Stimulated activated CD4-positive, alpha-beta T cell treated with anti-CD3 and anti-CD28 coated beads, TNF-alpha, amount 100 ng/mL, for 1 hour (primary cell): ENCODE results near the gene RBMS1.

Experiments
- DNase-seq, 3 donors: peaks; one replicate each; pipeline ENCODE4 v3.0.0-alpha.2; 2020; ENCODE audit warnings: low read depth in 3 of 3, low spot score in 1 of 3

Gene RBMS1

DNA sequence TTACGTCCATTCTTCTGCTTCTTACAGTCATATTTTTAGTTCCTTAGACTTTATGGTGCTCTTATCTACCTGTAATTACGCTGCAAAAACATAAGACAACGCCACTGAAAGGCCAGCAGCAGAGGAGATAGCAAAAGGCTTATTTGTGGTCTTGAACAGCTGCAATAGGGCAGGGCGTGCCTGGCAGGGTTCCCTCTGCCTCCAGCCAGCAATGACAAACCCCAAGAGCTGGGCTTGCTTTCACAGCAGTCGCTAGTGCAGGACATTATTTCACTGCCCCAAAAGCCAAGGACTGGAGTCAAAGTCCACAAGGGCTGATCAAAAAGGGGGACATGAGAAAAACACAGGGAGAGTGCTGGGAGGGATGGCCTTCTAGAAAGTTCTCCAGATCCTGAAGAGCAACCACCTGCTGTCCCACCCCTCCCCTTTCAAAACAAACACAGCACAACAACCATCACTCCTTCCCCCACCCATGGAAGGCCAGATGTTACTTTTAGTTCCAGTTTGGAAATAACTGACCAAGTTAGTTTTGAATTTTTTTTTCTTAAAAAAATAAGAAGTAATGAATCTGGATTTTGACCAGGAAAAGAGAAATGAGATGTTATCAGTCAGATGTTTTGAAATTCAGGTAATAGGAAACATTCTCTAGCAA, 127.8 kb downstream of the RBMS1 start:
- DNase-seq = no peak

DNA sequence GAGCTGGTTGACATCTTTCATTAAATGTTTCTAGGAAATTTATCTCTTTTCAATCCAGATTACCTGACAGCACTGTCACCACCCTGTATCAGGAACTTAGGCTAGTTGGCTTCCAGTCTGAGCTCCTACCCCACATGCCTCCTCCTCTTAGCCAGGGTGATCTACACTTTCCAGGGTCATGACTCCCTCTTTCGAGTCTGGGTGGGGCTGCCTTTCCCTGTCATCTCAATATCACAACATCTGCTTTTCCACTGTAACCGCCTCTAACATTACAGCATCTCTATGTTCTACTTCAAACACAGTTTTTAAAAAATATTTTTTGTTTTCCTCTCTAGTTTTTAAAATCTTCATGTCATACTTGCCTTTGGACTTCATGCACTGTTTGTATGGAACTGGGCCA, 129.2 kb downstream of the RBMS1 start:
- no peak for DNase-seq

DNA sequence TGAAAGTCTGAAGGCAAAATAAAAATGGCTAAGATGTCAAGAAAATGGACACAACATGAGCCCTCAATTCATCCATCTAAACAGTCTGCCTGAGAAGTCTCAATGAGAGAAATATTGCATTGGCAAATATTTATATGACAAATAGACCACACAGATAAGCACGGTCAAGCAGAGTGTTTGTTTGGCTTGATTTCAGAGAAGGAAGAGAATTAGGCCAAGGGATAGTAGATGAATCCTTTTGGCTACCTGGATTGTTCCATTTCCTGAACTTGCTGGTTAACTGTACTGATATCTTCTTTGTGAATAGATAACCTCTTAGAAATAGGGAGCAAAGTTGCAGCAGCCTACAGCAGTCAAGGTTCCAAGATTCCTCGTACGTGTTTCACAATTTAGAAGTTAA, 129.6 kb downstream of the RBMS1 start:
- no peak for DNase-seq

DNA sequence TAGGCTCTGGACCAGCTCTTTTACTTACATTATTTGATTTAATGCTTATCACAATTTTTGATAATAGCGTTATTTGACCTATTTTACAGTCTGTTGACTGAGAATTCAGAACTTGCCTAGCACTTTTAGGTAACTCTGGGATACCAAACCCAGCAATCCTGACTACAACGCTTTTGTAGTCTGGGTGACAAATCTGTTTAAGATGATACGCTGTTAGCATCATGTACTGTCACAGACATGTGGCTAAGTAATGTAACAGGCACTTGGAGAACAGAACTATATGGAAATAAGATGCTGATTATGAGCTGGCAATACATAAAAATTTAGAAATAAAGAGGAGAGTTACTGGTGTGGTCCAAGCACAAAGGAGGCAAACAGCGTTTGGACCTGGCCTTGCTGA, 130.6 kb downstream of the RBMS1 start:
- DNase-seq = no peak

DNA sequence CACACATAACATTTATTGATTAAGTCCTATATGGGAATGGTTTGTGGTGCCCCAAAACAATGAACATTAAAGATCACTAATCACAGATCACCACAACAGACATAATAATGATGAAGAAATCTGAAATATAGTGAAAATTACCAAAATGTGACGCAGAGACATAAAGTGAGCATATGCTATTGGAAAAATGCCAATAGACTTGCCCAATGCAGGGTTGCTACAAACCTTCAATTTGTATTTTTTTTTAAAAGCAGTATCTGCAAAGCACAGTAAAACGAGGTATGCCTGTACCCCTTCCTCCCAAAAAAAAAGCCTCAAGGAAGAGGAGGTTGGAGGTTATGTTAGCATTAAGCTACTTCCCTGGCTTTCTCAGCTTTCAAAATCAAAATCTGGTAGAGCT, 131.1 kb downstream of the RBMS1 start:
- no peak for DNase-seq

DNA sequence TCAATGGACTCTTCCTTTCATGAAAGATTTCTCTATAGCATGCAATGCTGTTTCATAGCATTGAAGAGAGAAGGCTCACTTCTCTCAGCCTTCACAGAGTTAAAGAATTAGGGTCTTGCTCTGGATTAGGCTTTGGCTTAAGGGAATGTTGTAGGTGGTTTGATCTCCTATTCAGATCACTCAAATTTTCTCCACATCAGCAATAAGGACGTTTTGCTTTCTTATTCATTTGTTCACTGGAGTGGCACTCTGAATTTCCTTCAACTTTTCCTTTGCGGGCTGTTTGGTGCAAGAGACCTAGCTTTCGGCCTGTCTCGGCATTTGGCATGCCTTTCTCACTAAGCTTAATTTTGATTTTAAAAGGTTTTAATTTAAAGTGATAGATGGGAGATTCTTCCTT, 131.6 kb downstream of the RBMS1 start:
- DNase-seq = no peak

DNA sequence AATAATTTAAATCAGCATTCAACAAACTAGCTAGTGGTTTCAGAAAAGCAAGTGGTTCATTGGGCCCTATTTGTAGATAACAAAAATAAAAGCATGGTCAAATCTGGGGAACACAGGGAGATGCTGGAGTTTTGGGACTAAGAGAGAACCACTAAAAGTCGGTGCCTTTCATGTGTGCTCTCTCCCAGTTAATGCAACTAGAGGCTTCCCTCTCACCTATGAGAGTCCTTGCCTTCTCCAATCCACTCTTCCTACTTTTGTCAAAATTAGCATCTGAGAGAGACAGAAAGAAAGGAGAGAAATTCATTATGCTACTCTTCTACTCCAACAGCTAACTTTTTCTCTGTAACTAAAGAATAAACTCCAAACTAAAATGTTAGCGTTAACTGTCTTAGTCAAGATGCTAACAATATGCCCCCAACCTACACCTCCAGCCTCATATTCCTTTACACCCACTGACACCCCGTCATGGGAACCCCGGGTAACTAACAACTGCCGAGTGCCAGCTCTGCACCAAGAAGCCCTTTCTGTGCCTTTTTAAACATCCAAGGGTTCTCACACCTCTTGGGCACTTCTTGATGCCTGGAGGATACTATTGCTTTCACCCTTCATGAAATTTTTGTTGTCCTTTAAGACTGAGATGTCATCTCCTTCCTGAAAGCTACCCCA, 133.4 kb downstream of the RBMS1 start:
- no peak for DNase-seq

DNA sequence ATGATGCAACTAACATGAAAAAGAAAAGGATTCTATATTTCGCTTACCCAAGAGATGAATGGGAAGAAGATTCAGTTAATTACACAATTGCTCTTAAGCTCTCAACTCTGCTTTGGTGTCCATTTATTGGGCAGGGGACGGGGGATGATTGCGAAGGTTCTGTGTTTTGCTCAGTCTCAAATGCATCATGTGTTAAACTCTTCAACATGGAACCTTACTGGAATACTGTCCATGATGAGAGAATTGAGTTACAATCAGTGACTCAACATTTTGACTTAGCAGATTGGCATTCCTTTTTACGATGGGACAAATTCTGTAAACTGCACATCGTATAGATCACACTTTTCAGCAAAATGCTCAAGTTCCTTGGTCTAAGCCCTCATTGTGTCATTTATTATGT, 135.6 kb downstream of the RBMS1 start:
- no peak for DNase-seq

DNA sequence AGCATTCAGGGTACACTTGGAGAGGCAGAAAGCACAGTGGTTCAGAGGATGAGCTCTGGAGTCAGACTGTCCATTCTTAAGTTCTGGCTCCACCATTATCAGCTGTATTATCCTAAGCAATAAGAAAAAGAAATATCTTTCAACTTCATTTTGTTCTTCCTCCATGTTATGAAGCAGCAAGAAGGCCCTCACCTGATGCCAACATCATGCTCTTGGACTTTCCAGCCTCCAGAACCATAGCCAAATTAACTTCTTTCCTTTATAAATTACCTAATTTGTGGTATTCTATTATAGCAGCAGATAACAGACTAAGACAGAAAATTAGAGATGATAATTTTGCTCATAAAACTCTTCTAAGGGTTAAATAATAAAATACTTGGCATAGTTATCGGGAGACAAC, 137.1 kb downstream of the RBMS1 start:
- DNase-seq = no peak

DNA sequence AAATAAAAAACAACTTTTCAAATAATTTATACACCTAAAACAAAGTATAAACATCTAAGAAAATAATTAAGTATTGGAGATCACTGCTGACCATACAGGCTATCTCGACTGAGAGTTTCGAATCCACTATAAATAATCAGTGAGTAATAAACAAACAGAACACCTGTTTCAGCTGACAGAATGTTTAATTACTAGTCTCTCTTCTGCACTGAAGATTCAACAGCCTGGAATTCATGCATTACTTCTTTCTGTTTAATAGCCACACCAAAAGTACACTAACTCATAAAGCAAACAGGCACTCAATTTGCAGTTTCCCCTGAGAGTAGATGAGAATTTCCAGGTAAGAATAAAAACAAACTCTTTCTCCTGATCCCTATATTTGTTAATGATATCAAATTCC, 138.5 kb downstream of the RBMS1 start:
- no peak for DNase-seq

DNA sequence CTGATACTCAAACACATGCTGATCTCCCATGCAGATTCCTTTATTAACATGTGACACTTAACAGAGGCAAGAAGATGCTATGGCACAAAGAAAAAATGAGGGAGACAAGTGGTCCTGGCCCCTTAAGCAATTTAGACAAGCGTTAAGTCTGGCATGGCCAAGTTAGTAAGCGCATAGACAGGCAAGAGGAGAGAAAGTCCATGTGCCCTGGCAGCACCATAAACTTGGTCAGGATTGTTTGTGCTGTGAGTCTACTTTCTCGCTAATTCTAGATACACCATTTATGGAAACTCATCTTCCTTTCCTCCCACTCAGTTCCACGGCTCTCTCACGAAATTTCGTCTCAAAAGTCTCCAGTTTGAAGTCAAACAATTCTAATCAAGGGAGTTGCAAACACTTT, 138.9 kb downstream of the RBMS1 start:
- DNase-seq = no peak

DNA sequence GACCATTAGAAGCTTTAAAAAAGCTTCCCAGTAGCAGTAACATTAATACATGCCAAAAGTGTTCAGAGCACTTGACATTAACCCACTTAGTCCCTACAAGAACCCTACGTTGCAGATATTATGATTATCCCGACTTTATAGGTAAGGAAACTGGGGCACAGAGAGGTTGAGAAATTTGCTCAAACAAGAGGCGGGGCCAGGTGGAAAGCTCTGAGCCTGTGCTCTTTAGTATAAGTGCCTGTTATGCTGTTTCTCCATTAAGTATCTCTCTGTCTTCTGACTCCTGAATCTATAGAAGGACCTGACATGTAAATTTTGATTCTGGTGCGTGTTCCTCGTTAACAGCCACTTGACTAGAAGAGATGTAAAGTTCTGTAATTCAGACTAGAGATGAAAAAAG, 139.8 kb downstream of the RBMS1 start:
- no peak for DNase-seq

DNA sequence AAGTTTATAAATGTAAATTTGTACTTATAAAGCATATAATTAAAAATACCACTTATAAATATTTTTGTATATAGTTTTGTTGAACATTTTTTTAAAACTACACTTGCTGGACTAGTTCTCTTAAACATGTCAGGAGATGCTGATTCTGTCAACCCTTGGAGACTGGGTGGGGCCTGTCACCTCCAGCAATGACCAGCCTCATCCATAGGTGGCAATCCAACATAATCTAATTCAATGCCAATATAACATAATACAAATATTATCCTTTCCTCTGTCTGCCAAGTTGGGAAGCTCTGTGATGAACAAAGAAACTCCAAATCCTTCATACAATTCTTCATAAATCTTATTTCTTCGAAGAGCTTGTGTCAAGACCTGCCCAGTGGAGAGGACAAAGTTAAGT, 140.4 kb downstream of the RBMS1 start:
- DNase-seq = no peak

DNA sequence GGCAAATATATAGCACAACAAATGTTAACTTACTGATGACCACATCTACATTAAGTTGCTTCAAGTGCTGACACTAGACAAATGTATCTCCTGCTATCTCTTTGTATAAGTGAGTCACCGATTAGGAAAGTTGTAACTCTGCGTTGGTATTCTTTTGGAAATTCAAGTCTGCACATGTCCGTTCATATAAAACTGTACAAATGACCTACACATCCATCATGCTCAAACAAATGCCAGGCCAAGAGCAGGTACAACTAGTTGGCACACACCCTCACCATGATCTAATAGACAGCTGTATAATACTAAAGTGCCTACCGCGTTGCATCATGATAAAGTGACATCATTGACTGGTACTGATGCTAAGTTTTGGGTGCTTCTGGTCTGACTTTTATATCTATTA, 141.1 kb downstream of the RBMS1 start:
- DNase-seq = no peak

DNA sequence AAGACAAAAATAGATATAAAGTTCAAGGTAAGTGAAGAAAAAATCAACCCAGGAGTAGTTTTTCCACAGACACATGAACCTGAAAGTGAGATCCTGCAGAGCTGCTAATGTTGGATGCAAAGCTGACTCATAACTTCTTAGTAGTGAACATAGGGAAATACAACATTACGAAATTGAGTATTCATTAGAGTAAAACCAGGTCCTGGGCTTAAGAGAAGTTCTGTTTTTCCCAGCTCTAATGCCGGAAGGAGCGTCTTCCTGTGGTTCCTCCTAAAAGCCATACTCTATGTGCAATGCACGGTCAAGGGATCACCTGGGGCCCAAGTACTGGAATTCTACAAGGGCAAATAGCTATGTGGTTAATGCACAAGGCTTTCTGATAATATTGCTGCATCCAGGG, 141.7 kb downstream of the RBMS1 start:
- DNase-seq = no peak

DNA sequence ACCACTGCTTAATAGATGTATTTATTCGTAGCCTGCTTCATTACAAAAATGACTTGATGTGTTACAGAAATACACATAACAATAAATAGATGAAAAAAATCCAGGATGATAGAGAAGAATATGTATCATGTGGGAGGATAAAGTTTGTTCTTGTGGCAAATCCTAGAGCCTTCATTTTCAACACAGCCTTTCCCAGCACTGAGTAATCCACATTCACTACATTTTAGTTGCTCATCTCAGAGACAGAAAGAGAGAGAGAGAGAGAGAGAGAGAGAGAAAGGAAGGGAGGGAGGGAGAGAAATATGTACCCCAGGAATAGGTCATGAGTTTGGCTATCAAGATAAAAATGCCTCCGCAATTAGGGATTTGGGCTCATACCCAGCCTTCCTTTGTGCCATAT, 144.3 kb downstream of the RBMS1 start:
- no peak for DNase-seq

DNA sequence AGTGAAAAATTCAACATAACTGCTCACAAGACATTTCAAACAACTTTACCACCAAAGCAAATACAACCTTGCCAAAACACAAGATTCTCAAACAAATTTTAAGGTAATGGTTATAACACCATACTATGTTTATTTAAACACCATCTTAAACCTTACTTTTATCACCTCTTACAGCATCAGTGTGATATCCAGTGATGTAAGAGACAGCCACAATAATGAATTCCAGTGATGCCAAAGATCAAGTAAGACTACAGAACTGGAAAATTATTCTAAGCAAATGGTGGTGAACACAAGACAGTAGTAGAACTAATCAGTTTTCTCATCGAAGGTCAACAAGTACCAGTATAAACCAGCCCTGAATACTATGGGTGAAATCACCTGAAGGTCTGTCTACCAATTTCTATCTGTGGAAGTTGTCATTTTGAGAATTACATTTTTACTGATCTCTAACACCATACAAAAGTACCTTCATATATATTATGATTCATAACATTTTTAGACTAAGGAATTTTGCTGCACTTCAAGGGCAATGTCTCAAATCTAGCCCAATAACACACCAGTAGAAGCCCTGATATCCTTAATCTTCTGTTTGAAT, 146.2 kb downstream of the RBMS1 start:
- no peak for DNase-seq

DNA sequence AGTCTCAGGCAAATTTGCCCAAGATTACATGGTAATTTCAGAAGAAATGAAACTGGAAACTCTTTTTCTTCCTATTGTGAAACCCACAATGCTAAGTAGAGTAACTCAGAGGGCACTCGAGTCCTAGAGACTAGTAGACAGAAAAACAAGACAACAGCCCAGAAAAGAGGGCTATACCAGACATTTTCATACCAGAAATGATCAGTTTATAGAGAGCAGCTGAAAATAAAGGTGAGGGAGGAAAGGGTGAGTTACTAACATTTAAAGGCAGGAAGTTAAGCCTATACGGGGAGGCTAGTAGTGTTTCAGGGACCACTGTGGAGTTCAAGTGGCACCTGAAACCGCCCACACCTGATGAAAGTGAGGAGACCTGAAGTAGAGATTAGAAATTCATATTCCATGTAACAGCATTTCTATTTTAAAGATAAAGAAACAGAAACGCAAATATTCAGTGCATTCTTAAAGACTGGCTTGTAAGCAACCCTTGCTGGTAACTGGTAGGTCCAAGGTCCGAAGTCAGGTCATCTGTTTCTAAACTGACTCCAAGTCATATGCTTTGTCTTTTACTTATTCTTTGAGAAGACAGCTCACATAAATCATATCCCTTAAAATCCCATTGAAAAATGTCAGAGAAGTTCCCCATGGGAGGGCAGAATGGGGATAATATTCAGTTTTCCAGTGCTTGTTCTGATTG, 148.4 kb downstream of the RBMS1 start:
- no peak for DNase-seq

DNA sequence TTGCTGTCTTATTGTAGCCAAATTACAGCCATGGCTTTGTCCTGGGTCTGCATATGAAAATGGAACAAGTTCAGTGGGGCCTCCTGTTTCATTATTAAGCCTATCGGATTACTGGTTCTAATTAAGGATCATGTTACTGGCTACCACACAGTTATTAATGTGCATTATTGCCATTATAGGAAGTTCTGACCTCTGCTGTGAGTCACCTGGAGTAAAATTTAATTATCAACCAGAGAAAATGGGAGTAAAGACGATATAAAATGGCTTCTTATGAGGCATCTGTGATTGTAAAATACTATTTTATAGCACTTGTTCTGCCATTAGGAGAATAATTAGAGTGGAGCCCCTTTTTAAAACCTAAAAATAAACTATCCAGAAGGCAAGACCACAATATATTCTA, 150.2 kb downstream of the RBMS1 start:
- DNase-seq = no peak

DNA sequence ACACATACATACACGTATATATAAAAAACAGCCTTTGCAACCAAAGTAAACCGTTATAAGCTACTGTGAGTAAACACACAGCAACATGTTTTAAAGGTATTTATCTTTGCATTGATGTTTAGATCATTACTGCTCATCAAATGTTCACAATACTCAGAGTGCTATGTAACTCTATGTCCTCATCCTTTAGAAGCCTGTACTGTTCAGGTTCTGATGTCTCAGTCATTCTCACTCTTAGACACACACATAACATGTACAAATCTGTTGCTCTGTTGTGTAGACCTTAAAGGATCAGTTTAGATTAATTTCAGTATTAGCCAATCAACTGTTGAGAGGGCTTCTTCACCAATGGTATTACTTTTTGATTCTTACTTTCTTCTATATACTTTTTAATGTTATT, 153.9 kb downstream of the RBMS1 start:
- DNase-seq = no peak

DNA sequence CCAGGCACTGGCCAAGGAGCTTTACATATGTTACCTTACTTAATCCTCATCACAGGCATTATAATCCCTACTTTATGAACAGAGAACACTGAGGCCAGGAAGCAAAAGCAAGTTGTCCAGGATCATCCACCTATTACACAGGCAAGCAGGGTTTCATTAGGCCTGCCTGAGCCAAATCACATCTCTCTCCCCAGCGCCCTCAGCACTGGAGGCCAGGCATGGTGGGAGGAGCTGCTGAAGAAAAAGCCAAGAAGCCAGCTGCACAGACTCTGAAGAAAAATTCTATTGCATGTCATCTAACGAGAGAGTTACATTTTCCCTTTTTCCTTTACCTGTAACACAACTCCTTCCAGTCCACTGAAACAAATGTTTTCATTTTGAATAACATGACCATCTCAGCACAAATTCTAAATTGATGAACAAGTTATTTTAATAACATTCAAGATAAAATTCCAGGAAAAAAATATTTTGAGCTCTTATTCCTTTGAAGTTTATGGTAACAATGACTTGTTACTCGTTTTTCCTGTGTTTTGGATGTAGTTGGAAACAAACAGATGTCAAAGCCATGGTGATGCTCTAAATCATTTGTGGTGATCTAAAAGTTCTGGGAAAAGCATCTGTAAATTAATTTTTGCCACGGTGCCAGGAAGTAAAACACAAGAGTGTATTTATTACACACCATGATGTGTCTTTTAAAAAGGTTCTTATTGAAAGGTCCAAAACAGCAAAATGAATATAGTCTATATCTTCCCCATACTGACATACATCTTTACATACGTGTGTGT, 154.5 kb downstream of the RBMS1 start:
- no peak for DNase-seq

DNA sequence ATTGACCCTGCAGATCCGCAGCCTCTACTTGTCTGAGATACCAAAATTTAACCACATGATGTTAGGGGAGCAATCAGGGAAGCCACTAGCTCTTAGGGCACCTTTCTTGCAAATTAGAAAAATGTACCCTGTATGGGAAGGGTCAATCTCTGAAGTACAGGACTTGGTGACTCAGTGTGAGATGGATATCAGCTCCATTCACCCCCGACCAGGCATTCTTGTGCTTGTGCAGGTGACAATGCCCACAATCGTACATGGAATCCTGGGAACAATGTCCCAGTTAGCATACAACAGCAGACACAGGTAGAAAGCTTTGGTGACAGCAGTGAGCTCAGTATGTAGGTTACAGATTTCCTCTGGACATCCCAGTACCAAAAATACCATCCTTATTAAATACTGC, 155.9 kb downstream of the RBMS1 start:
- no peak for DNase-seq
